22Rv1 (cell line): ENCODE measurements around the gene RASL10A.

Experiments
- ZFX ChIP-seq: fragments of 450-650 bp; IDR thresholded peaks from 2 replicates; pipeline ENCODE4 v1.6.1; 2017; ENCODE audit warnings: antibody characterized with exemption, borderline replicate concordance
- TF ChIP-seq, protein P1 (sequence below): fragments of 450-650 bp; IDR thresholded peaks from 2 replicates; pipeline ENCODE4 v1.5.1; 2017; ENCODE audit warnings: mild to moderate bottlenecking

DNA sequence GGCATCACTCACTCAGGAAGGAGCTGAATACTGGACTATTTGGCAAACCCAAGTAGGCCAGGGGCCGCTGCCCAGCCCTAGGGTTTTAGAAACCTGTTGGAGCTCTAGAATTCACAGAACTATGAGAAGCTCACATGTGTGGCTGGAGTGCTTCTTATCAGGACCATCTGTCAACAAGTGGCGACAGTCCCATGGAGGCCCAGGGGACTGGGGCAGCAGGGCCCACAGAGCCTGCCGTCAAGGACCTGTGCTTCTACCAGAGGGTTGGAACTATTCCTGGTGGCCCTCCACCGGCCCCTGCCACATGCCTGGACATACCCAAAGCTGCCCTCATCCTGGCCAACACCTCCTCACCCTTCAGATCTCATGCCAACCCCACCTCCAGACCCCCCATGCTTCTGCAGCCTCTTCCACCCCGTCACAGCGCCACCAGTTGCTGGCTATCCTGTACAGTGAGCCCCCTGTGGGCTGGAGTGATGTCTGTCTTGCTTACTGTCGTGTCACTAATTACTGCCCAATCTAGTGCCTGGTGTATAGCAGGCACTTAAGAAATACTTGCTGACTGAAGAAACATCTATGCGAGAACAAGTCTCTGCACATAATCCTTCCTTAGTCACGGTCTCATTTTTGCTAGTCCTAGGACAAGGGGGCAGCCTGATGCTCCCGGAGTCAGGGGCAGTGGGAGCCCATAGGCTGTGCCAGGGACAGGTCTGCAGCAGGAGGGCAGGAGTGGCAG, 27.2 kb upstream of the RASL10A start:
- TF ChIP-seq, protein P1, sequence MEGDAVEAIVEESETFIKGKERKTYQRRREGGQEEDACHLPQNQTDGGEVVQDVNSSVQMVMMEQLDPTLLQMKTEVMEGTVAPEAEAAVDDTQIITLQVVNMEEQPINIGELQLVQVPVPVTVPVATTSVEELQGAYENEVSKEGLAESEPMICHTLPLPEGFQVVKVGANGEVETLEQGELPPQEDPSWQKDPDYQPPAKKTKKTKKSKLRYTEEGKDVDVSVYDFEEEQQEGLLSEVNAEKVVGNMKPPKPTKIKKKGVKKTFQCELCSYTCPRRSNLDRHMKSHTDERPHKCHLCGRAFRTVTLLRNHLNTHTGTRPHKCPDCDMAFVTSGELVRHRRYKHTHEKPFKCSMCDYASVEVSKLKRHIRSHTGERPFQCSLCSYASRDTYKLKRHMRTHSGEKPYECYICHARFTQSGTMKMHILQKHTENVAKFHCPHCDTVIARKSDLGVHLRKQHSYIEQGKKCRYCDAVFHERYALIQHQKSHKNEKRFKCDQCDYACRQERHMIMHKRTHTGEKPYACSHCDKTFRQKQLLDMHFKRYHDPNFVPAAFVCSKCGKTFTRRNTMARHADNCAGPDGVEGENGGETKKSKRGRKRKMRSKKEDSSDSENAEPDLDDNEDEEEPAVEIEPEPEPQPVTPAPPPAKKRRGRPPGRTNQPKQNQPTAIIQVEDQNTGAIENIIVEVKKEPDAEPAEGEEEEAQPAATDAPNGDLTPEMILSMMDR = no peak
- no peak for TF ChIP-seq ZFX
